HCT116 (cell line): ENCODE results near the gene FAM89B. TPM values are rescaled to one million over a fixed set of nuclear protein-coding genes. Genes with fewer than 3 reads are reported as not detected.

ENCODE experiments used
- ATAC-seq: fragments of 200-7000 bp; cut with Tn5 transposase; 2 replicates; pipeline ENCODE4 v1.9.1; 2020; ENCODE audit warnings: mild to moderate bottlenecking, moderate library complexity
- BruUV-seq: library from RNA; stranded (reverse); fragments of 400-500 nt; replicated peaks from 2 replicates; lab custom pipeline; 2021; lab: Mats Ljungman, UMichigan
- CTCF ChIA-PET: fragments of 300-600 bp; sonication (Branson Sonifier 250); formaldehyde crosslinking; loops from one replicate; lab custom pipeline; 2021; ENCODE audit warnings: antibody characterized with exemption; lab: Charles Lee
- POLR2A ChIA-PET: fragments of 300-600, 350-600 bp; sonication (Branson Sonifier 250); formaldehyde crosslinking; loops from one replicate; lab custom pipeline; 2021; ENCODE audit warnings: antibody characterized with exemption; lab: Charles Lee
- RAD21 ChIA-PET, 2 experiments: fragments of 300-600 bp; sonication (Branson Sonifier 250); formaldehyde crosslinking; loops; one replicate each; lab custom pipeline; 2023; ENCODE audit warnings: low total read pairs in 2 of 2; ENCODE audit not compliant: uncharacterized antibody in 2 of 2, unreplicated experiment in 2 of 2, low non-redundant PET in 1 of 2; lab: Charles Lee
- DNase-seq: peaks from one replicate; pipeline ENCODE4 v3.0.0-alpha.2; 2010; ENCODE audit warnings: low read depth, low spot score
- H2AFZ ChIP-seq: fragments of 200-600 bp; shearing (Covaris generic), sonication (generic); 2 replicates; pipeline ENCODE4 v1.6.1; 2017; ENCODE audit warnings: low read depth, mixed run types, mixed read lengths, antibody characterized with exemption, low read length; ENCODE audit not compliant: poor library complexity, severe bottlenecking
- H3K27ac ChIP-seq: 2 replicates; pipeline ENCODE4 v1.5.1; 2012; ENCODE audit warnings: low read depth, low read length
- H3K27me3 ChIP-seq: fragments of 200-600 bp; sonication (generic); 2 replicates; pipeline ENCODE4 v1.6.1; 2016; ENCODE audit warnings: mixed run types, low read length, mixed read lengths; ENCODE audit not compliant: insufficient read depth
- H3K36me3 ChIP-seq, 2 experiments: fragments of 200-500 bp in 1 of 2; fragments of 200-600 bp in 1 of 2; sonication (Bioruptor generic) in 1 of 2; sonication (generic) in 1 of 2; 2 replicates each; pipeline versions ENCODE4 v1.5.1 to v1.6.1; 2014 to 2016; ENCODE audit warnings: low read length in 2 of 2, inconsistent platforms in 1 of 2, mixed read lengths in 1 of 2, mixed run types in 1 of 2; ENCODE audit not compliant: insufficient read depth in 2 of 2, control insufficient read depth in 1 of 2
- H3K4me1 ChIP-seq, 2 experiments: fragments of 200-600 bp in 1 of 2; sonication (generic) in 1 of 2; 2 replicates each; pipeline versions ENCODE4 v1.5.1 to v1.6.1; 2012 to 2017; ENCODE audit warnings: low read length in 2 of 2, inconsistent platforms in 1 of 2, mild to moderate bottlenecking in 1 of 2, mixed read lengths in 1 of 2, mixed run types in 1 of 2, moderate library complexity in 1 of 2; ENCODE audit not compliant: insufficient read depth in 2 of 2, control insufficient read depth in 1 of 2
- H3K4me2 ChIP-seq: fragments of 200-600 bp; sonication (generic); 2 replicates; pipeline ENCODE4 v1.6.1; 2017; ENCODE audit warnings: mixed run types, low read length, mixed read lengths
- H3K4me3 ChIP-seq, 2 experiments: fragments of 200-600 bp in 1 of 2; sonication (generic) in 1 of 2; replicated peaks in 1 of 2; 2 replicates each; pipeline ENCODE4 v1.5.1; 2011 to 2016; ENCODE audit warnings: low read length in 2 of 2, control low read depth in 1 of 2, low read depth in 1 of 2, mild to moderate bottlenecking in 1 of 2, mixed read lengths in 1 of 2, mixed run types in 1 of 2
- H3K79me2 ChIP-seq: fragments of 200-600 bp; sonication (generic); 2 replicates; pipeline ENCODE4 v1.6.1; 2017; ENCODE audit warnings: mild to moderate bottlenecking, mixed run types, low read length, moderate library complexity, mixed read lengths; ENCODE audit not compliant: insufficient read depth
- H3K9ac ChIP-seq: fragments of 200-600 bp; sonication (generic); 2 replicates; pipeline ENCODE4 v1.6.1; 2016; ENCODE audit warnings: low read length, mixed read lengths
- H3K9me2 ChIP-seq: fragments of 200-600 bp; sonication (generic), shearing (Covaris generic); 2 replicates; pipeline ENCODE4 v1.6.1; 2017; ENCODE audit warnings: mixed run types, mild to moderate bottlenecking, moderate library complexity; ENCODE audit not compliant: insufficient read depth
- H3K9me3 ChIP-seq, 2 experiments: fragments of 200-500 bp in 1 of 2; fragments of 200-600 bp in 1 of 2; sonication (Bioruptor generic) in 1 of 2; sonication (generic) in 1 of 2; 2 replicates each; pipeline ENCODE4 v1.6.1; 2014 to 2017; ENCODE audit warnings: low read length in 2 of 2, mixed read lengths in 2 of 2, inconsistent platforms in 1 of 2, low read depth in 1 of 2, mild to moderate bottlenecking in 1 of 2, mixed run types in 1 of 2, moderate library complexity in 1 of 2; ENCODE audit not compliant: control insufficient read depth in 1 of 2, insufficient read depth in 1 of 2
- H4K20me1 ChIP-seq: fragments of 200-600 bp; sonication (generic), shearing (Covaris generic); 2 replicates; pipeline ENCODE4 v1.6.1; 2017; ENCODE audit warnings: mixed run types, mild to moderate bottlenecking, moderate library complexity; ENCODE audit not compliant: insufficient read depth
- CTCF ChIP-seq, 3 experiments: fragments of 200-600 bp in 1 of 3; sonication (generic) in 1 of 3; IDR thresholded peaks in 2 of 3; conservative IDR thresholded peaks in 1 of 3; 2 replicates each; pipeline ENCODE4 v1.5.1; 2012 to 2017; ENCODE audit warnings: low read depth in 2 of 3, low read length in 2 of 3, antibody characterized with exemption in 1 of 3, borderline replicate concordance in 1 of 3, control low read depth in 1 of 3, mild to moderate bottlenecking in 1 of 3, mixed read lengths in 1 of 3, mixed run types in 1 of 3, moderate library complexity in 1 of 3; ENCODE audit not compliant: insufficient read depth in 1 of 3
- JUND ChIP-seq: IDR thresholded peaks from 2 replicates; pipeline ENCODE4 v1.6.1; 2012
- intact Hi-C: fragments of 100-400 bp; cut with micrococcal nuclease; formaldehyde crosslinking; loops from 2 replicates; pipeline ENCODE4 v1.10.0; 2022
- total RNA-seq: library from RNA; stranded (reverse); gene quantifications from one replicate; pipeline ENCODE4 v1.2.1, GENCODE V29; 2021; ENCODE audit not compliant: unreplicated experiment

The FAM89B gene
- total RNA-seq, 1 experiment from 2014 or later, result 60.0 TPM

DNA sequence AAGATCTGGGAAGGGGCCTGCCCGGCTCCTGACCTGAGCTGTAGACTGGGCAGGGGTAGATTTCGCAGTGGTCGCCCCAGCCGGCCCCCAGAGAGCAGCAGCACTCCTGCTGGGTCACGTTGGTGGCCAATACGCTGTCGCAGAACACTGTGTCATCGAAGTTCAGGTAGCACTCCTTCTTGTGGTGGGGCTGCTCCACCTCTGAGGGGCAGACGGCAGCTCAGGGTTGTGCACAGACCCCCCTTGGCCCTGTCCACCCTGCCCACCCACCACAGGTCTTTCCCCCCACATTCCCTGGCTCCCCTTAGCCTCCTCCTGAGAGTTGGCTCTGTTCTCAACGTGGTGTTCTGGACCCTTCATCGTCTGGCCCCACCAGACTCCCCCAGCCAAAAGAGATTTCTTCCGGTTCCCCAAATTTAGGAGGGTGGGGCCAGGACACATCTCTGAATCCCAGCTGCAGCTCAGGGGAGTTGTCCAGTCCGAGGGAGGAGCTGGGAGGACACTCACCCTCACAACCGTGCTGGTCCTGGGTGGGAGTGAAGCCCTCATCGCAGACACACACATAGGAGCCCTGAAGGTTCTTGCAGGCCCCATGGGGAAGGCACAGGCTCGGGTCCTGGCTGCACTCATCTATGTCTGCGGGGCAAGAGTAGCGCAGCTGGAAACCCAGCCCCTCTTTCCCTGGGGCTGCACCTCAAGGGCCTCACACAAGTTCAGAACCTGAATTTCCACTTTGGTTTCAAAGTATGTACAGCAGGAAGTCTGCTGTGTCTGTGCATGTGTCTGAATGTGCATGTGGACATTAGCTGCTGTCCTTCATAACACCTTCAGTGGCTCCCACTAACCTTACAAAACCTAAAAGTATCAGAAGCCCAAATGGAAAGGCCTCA lies 31.0 kb upstream of the FAM89B start:
- Histone ChIP-seq H3K36me3 (peaks cover 0 to 9% of the 10 kb centered on the region in 2 experiments; a peak in 2 of 4 replicates), H4K20me1 (no peaks in the 10 kb centered on the region), H3K4me1 (peaks cover 15 to 45% of the 10 kb centered on the region in 2 experiments; a peak in 3 of 4 replicates), H3K4me3 (peak overlapping the region; percentile 68 to 85), H3K27me3 (no peaks in the 10 kb centered on the region), H3K79me2 (peaks cover 24% of the 10 kb centered on the region), H2AFZ (no peak overlapping the region), H3K9me3 (no peaks in the 10 kb centered on the region), H3K9ac (peak overlapping the region; percentile 82), H3K4me2 (peak overlapping the region; percentile 94), H3K9me2 (no peaks in the 10 kb centered on the region), H3K27ac (peak overlapping the region; percentile 100)
- DNase-seq (no peak), ATAC-seq (no peak)
- RAD21 ChIA-PET, result interaction anchor here (1.0 to 3.3 kb wide), 6 partner anchors 16 to 53 kb away, joined by 3 to 32 read pairs (median 6); partner anchors contain the start of genes FAM89B (in 1 of the 2), SCYL1 (in 1 of the 2) and ZNRD2 (in 1 of the 2)
- intact Hi-C loops, result no loop called here
- CTCF ChIA-PET, result interaction anchor here (0.7 to 4.6 kb wide), 9 partner anchors 11 to 125 kb away, joined by 3 to 89 read pairs (median 14); partner anchors contain the start of genes FAM89B, KCNK7, PCNX3 and ZNRD2
- TF ChIP-seq JUND, result no peak
- 0 out of 6 replicates have a peak, but pooled peaks of 1 of the 3 experiments have one; percentile 3 for TF ChIP-seq CTCF (IDR thresholded peaks at IDR 0.05 in 2 of 3, conservative IDR thresholded peaks at IDR 0.05 in 1 of 3; ENCODE audit: borderline replicate concordance in 1 of 3, insufficient read depth in 1 of 3, low read depth in 2 of 3, low read length in 2 of 3)
- POLR2A ChIA-PET, result interaction anchor here (0.9 to 2.8 kb wide), 15 partner anchors 10 to 74 kb away, joined by 3 to 16 read pairs (median 4); partner anchors contain the start of genes EHBP1L1, FAM89B, MALAT1 and PCNX3
- BruUV-seq, result TSS peak; percentile 47
